ENCODE measurements around the gene RNF13.

Gene RNF13

GRCh38 chr3:149812606-149813366, at the start of gene RNF13:
RNF13 (plus strand) TSS chr3:149813215; CDS start chr3:149846027, 32,812 bp downstream.
- DNase-seq: peak; percentile 98

- no peak for DNase-seq
Observed at GRCh38 chr3:149763565-149764195, 49.3 kb upstream of the RNF13 start.

GRCh38 chr3:149764302-149764701, 48.7 kb upstream of the RNF13 start:
- no peak for DNase-seq

- DNase-seq: peak; percentile 51
Observed at GRCh38 chr3:149765762-149766334, 47.2 kb upstream of the RNF13 start.

GRCh38 chr3:149767720-149768119, 45.3 kb upstream of the RNF13 start:
- no peak for DNase-seq

- DNase-seq: no peak
Observed at GRCh38 chr3:149768704-149769103, 44.3 kb upstream of the RNF13 start.

GRCh38 chr3:149770246-149770645, 42.8 kb upstream of the RNF13 start:
- no peak for DNase-seq

- peak; percentile 60 for DNase-seq
Observed at GRCh38 chr3:149771652-149772271, 41.3 kb upstream of the RNF13 start.

GRCh38 chr3:149772861-149773260, 40.2 kb upstream of the RNF13 start:
- DNase-seq: no peak

GRCh38 chr3:149776170-149776569, 36.8 kb upstream of the RNF13 start:
- no peak for DNase-seq

GRCh38 chr3:149777414-149778214, 35.4 kb upstream of the RNF13 start:
- DNase-seq: no peak

- no peak for DNase-seq
Observed at GRCh38 chr3:149781211-149781610, 31.8 kb upstream of the RNF13 start.

GRCh38 chr3:149781741-149782140, 31.3 kb upstream of the RNF13 start:
- no peak for DNase-seq

- DNase-seq: no peak
Observed at GRCh38 chr3:149783576-149783975, 29.4 kb upstream of the RNF13 start.

GRCh38 chr3:149784064-149784704, 28.8 kb upstream of the RNF13 start:
- DNase-seq: no peak

- DNase-seq: no peak
Observed at GRCh38 chr3:149790268-149790667, 22.7 kb upstream of the RNF13 start.

- no peak for DNase-seq
Observed at GRCh38 chr3:149790698-149791097, 22.3 kb upstream of the RNF13 start.

GRCh38 chr3:149792452-149793270, 20.4 kb upstream of the RNF13 start, which contains the start of gene ANKUB1:
ANKUB1 (minus strand) TSS chr3:149792554; CDS start chr3:149792366, 188 bp downstream.
- peak; percentile 31 for DNase-seq

GRCh38 chr3:149796026-149796425, 17.0 kb upstream of the RNF13 start:
- no peak for DNase-seq

GRCh38 chr3:149800693-149801092, 12.3 kb upstream of the RNF13 start:
- no peak for DNase-seq

GRCh38 chr3:149801195-149801594, 11.8 kb upstream of the RNF13 start:
- no peak for DNase-seq
